ENCODE results near the gene KDM5B.
A peak's percentile ranks its signal among the peaks of the same experiment; 100 is the strongest.
"Not testable (repeated sequence)": the region's sequence is repeated elsewhere in the genome, so short reads cannot be mapped to it uniquely, and the experiment has no call there.

The KDM5B gene

GRCh38 chr1:202812176-202813026 is 4.2 kb upstream of the KDM5B start:
- no peak for DNase-seq

DNA sequence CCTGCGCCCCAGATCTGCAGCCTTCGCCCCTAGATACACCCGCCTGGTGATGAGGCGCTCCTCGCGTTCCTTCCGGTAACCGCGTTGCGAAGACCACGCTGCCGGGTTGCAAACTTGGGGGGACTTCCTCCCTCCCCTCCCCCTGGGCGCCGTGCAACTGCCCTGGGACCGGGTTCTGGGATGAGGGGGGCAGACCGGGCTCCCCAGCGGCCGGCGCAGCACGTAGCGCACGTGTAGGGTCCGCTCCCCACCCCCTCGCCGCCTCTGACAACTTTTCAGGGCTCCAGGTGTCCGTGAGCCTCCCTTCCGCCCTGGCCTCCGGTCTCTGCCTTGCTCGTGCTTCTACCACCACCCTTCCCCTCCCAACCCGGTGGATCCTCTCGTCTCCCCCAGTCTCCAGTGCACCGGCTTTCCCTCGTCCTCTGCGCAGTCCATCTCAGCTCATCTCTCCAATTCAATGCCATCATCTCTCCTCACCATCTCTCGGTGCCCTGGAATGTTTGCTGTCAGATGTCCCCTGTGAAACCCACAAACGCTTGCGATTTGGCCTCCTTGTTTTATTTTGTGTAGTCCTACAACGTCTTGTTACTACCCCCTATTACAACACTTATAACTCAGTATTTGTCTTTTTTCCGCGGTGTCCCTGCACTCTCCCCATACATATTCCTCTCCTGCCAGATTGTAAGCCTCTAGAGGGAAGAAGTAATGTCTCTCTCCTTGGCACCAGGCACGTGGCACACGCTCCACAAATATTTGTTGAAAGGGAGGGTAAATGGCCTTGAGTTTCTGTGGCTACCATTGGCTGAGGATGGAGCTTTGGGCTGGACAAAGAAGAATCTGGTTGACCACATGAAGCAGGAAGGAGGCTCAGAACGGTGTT is 3.3 kb upstream of the KDM5B start:
- peak; percentile 23 for DNase-seq

GRCh38 chr1:202810615-202811295 is 2.5 kb upstream of the KDM5B start, which contains the start of gene PCAT6:
TSS of gene PCAT6 (plus strand) at chr1:202810954.
- DNase-seq = peak; percentile 79

GRCh38 chr1:202810193-202810614 is 2.0 kb upstream of the KDM5B start:
- DNase-seq = no peak

GRCh38 chr1:202809597-202810159 is 1.5 kb upstream of the KDM5B start:
- DNase-seq = no peak

- DNase-seq = peak; percentile 36
Observed at GRCh38 chr1:202807451-202807925, 733 bp downstream of the KDM5B start.

- DNase-seq = no peak
Observed at GRCh38 chr1:202806845-202807450, 1.3 kb downstream of the KDM5B start.

DNA sequence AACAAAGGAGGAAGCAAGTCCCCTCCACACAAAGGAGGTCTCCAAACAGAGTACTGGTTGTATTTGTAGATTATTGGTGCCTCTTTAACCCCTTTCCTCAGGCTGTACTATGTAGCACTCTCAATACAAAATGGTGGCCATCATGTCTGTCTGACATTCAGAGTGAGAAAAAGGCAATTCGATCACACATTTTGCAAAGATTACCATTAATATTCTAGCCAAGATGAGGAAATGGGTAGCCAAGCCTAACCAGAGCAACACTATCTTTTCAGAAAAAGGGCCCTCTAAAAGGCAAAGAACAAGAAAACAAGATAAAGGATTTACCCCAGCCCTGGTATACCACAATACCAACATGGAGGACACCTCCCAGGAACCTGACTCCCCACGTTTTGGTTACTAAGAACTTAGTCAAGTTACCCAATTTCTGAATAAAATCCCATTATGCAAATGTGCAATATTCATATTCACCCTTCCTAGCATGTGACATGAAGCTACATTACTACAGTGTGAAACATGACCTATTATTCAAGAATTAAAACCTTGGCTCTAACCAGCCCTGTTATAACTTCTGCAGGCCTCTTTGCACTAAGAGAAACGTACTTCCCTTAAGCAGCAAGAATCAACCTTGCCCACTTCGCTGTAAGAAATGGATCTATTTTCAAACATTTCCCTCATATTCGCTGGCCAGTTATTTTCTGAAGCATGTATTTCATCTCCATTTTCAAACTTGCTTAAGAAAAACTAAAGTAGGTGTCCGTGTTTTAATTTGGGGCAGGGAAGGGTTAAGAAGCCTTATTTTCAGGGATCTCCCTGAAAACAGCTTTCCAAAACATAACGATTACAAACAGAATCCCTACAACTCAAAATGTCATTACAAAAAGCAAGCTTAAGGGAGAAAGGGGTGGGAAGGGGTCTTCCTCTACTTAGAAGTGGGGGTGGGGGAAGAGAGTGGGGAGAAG is 2.1 kb downstream of the KDM5B start:
- no peak for DNase-seq

GRCh38 chr1:202804126-202804525 is 4.1 kb downstream of the KDM5B start:
- DNase-seq = no peak

DNA sequence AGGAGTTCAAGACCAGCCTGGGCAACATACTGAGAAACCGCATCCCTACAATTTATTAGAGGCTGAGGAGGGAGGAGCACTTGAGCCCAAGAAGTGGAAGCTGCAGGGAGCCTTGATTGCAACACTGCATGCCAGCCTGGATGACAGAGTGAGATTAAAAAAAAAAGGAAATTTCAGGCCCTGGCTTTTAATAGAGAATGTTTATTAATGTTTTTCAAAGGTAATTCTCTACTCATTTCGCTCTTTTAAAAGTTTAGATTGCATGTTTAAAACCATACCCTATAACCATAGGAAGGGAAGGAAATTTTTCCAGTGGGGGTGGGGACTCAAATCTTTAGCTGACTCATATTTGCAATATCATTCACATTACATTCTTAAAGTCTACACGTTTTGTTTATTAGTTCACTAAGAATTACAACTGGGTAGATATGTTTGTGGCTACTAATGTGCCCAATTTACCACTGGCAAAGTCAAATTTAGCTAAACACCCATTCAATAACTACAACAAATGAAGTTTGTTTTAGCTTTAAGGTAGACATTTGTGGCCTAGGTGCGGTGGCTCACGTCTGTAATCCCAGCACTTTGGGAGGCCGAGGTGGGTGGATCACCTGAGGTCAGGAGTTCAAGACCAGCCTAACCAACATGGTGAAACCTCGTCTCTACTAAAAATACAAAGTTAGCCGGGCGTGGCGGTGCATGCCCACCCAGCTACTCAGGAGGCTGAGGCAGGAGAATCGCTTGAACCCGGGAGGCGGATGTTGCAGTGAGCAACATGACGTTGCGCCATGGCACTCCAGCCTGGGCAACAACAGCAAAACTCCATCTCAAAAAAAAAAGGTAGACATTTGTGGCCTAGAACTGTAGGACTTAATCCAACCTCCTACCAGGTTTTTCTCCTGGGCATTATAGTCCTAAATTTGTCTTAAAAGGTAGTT is 5.0 kb downstream of the KDM5B start:
- DNase-seq = no peak

- no peak for DNase-seq
Observed at GRCh38 chr1:202802034-202802433, 6.2 kb downstream of the KDM5B start.

GRCh38 chr1:202801175-202801574 is 7.0 kb downstream of the KDM5B start:
- DNase-seq = no peak

- DNase-seq = no peak
Observed at GRCh38 chr1:202800742-202801141, 7.5 kb downstream of the KDM5B start.

DNA sequence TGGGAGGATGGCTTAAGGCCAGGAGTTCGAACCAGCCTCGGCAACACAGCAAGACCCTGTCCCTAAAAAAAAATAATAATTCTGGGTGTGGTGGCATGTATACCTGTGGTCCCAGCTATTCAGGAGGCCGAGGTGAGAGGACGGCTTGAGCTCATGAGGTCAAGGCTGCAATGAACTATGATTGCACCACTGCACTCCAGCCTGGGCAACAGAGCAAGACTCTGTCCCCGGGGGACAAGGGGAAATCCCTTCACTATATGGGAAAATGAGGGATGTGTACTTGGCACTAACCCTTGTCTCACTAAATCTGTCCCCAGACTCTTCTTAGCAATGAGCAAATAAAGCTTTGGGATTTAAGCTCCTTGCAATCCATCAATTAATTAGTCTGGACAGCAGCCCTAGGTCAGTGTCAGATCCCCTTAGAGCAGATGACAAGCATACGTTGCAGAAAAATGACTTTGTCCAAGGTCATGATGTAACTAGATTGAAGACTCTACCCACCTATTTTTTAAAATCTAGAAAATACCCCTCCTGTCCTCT is 9.4 kb downstream of the KDM5B start:
- DNase-seq = no peak

GRCh38 chr1:202798260-202798659 is 10.0 kb downstream of the KDM5B start:
- no peak for DNase-seq

GRCh38 chr1:202796670-202797069 is 11.6 kb downstream of the KDM5B start:
- no peak for DNase-seq

- DNase-seq = not testable (repeated sequence)
Observed at GRCh38 chr1:202794931-202795330, 13.3 kb downstream of the KDM5B start.

DNA sequence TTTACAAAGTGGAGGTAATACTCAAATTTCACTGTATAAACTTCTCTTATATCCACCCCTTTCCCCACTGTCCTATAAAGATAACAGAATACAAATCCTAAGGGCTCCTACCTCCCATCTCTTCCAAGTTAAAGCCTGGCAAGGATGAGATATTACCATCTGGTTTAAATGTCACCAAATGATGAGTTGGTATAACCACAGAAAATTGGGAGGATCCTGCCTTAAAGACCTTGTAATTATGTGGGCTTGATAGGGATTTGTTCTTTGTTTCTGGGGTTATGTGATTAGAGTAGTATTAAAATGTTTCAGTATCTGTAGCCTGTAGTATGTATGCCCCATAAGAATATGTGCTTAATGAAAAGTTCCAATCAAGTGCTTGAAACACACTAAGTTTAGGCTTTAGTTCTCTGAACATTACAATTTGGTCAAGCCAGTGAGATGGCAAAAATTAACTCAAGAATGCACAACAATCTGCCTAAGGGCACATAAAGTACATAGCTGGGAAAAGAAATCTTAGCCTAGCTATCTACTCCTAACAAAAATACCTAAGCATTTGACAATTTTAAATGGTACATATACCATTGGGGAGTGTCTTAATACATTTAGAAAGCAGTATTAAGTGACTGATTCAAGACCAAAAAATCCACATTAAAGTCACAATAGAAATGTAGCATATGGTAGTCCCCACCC is 14.0 kb downstream of the KDM5B start:
- no peak for DNase-seq
